Nucleus accumbens (tissue), 56 donors: ENCODE measurements around the gene CADPS2.

Experiments used
- DNase-seq, 56 donors: peaks; one replicate each; lab custom pipeline; 2025; lab: John Stamatoyannopoulos, UW

CADPS2 gene

DNA sequence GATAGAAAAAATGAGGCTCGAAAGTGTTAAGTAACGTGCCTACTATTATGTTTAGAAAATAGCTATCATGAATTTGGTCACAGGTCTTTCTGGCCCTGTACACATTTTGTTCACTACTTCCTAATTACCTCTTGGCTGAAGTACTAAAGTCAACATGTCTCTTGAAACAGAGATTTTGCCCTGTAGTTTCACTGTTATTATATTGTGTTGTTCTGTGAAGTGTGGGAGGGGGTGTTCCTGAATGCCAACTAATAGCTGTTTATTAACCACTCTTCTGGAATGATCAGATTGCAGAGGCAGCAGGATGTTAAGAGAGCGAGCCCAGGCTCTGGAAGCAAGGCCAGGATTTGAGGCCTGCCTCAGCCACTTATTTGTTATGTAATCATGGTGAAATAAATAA, 259.5 kb downstream of the CADPS2 start:
- DNase-seq, result no peak

DNA sequence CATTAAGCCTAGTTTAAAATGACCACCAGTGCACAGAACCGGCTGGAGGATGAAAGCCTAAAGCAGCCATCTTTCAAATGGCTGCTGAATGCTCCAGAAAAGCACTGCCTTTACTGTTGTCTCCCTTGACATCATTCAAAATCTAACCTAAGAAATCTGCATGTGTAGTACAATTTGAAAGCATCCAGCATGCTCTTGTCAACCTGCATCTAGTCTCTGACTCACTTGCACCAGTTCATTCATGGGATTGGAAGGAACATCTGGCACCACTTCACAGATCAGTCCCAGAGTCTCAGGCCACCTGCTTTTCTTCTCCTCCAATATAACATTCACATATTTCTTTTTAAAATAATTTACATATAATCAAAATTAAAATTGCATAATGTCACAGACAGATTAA, 263.6 kb downstream of the CADPS2 start:
- DNase-seq, result no peak

DNA sequence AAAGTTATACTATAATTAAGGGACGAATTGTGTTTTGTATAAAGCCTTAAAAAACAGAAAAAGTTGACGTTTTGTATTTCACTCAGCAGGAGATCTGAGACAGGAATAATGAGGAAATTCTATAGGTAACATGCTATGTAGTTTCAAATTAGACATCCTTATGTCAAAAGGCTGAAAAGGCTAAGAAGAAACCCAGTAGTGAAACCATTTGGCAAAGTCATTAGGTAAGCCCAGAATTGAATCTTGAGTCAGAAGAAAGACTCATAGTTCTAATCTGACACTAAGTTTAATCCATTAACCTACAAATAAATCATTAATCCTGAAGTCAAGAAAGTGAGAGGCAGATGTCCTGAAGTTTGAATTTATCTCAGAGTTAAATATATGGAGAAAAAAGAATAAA, 266.6 kb downstream of the CADPS2 start:
- DNase-seq, result no peak

DNA sequence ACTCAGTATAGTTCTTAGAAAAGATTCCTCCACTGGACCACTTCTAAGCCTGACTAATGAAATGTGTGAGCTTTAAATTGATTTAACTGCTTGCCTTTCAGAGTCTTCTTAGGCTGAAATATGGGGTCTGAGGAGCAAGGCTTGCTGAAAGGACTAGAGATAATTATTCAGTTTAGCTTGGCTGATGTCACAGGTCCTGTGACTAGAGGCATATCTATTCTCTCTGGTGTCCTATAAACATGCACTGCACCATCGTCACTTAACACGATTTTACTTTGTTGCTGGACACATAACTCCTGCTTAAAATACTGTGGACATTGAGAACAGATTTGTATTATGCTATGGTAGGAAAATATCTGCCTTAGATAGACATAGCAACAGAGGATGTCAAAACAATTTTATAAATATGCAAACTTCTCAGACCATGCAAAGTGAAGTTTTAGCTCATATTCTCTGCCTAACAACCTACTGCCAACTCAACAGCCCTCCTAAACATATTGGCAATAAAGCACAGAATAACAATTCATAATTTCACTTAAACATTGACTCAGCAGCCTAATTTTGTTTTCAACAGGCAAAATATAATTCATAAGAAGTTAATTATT, 267.6 kb downstream of the CADPS2 start:
- no peak for DNase-seq

DNA sequence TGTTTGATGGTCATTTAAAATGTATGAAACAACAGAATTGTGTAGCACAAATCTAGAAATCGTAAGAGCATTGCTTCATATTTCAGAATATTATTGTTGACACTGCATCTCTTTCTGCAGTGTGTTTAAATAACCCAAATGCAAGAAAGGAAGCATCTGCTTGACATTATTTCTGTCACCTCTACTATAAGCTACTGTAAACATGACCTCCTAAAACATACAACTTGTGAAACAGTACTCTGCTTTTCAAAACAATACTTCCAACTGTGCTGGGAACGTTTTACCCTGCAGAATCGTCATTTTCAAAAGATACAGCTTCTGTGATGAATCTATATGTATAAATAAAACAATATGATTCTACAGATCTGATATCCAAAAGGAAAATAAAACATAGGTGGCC, 269.3 kb downstream of the CADPS2 start:
- no peak for DNase-seq

DNA sequence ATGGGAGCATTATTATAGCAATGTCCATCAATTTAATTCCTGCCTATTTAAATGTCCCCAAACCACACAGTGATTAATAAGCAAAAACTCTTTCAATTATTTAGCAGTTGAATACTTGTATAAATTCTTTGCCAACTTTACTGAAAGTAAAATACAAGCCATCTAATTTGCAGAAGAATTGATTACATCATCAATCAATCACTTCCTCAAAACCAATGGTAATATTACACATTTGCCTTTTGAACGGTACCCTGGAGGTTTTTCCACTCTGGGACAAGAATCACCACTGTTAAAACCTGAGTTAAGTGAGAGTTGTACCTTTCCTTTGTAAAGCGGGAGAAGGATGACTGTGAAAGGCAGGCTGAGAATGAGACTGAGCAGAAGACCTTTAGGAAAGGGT, 280.3 kb downstream of the CADPS2 start:
- no peak for DNase-seq

DNA sequence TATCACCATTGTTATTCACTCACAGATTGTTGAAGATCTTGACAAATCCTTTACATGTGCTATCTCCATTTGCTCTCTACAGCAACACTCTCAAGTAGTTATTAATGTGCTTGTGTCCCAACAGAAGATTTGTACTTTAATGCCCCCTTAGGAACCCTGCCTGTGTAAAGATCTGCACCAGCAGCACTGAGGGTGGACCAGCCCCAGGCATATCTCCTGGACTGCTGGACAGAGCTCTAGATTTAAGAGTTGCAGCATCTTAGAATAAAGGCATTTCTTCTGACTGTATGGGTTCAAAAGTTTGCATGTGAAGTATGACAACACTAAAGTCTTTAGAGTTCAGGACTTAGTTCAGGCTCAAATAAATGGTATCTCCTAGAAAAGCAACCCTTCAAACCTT, 282.0 kb downstream of the CADPS2 start:
- no peak for DNase-seq

DNA sequence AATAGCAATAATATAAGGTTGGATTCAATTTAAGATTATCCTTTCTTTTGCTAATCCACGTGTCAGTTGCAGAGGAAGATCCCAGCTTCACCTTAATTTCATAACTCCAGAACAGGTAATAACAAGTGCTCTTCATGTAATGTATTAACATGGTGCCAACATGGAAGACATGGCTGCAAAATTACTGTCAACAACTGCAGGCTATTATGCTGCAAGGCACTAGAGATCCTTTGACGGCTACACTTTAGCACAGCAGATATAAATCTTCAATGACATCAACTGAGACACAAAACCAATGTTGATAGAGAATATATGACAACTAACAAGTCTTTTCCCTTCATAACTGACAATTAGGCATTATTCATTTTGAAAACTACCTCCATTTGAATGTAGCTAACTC, 283.5 kb downstream of the CADPS2 start:
- DNase-seq, result no peak

DNA sequence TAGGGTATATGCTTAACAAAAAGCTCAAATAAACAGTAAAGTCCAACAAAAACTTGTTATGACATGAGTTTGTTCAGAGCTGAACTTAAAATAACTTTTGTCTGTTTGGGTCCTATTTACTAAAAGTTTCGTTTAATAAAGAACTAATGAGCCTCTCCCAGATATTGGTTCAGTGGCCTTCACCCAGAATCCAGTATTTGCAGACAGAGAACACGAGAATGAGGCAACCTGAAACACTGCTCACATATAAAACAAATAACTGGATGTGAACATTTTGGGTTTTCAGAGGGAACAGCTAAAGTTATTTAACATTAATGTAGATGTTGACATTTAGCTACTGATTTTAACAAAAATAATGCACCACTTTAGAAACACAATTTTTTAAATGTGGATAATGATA, 285.6 kb downstream of the CADPS2 start:
- DNase-seq, result no peak

DNA sequence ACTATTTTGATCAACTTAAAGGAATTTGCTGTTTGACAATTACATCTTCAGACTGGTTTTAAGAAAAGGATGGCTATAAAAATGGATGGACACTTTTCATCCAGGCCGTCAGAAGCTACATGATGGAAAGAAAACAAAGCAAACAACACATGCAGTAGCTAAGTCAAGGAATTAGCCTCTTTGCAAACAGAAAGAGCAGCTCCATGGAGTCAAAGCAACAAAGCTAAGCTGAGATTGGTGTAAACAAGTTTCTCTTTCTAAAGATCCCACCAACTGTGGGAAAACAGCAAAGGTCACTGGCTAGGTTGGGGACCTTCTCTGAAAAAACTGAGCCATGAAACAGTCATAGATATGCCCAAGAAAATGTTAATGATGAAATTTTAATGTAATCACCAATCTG, 286.2 kb downstream of the CADPS2 start:
- DNase-seq, result no peak

DNA sequence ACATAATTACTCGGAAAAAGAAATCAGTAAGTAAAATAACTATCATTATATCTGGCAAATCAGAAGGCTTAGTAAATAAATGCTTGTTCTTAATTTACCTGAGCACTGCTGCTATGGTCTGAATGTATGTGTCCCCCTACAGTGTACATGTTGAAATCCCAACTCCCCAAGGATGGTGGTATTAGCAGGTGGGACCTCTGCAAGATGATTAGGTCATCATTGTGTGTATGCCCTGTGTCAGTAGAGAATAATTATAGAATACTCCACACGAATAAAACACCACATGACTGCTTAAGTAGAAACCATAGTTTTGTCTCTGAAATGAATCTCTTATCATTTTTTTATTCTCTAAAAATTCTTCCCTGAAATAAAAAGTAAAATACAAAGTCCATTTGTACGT, 289.0 kb downstream of the CADPS2 start:
- DNase-seq, result no peak

DNA sequence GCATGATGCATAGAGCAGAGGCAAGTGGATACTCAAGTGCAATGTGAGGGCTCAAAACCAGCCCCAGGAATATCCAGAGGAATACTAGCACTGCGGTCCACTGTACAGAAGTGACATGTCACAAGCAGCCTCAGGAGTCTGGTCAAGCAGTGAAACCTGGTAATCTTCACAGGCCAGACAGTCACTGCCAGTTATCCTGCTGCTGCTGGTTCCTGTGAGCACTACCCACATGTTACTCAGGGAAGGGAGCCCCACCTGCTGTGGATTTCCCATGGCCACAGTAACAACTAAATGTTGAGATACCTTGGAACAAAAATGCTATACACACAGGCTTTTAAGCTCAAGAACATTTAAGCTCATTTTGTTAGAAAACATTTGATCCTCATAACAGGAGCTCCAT, 290.4 kb downstream of the CADPS2 start:
- DNase-seq, result no peak

DNA sequence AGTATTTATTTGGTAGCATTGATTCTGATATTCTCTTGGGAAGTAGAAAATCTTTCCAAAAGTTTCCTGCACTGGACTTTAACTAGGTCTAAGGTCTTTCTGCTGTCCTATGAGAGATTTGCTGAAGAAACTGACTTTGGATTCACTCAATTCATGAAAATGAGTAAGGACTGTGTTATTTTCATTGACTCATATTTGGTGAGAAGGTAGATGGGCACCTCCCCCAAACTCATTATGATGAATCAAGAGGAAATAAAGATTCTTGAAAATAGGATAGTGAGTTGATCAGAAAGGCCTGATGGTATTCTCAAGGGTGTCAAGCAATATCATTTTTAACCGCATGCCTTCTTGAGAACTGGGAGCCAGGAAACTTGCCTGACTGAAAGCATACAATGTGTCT, 297.6 kb downstream of the CADPS2 start:
- no peak for DNase-seq

DNA sequence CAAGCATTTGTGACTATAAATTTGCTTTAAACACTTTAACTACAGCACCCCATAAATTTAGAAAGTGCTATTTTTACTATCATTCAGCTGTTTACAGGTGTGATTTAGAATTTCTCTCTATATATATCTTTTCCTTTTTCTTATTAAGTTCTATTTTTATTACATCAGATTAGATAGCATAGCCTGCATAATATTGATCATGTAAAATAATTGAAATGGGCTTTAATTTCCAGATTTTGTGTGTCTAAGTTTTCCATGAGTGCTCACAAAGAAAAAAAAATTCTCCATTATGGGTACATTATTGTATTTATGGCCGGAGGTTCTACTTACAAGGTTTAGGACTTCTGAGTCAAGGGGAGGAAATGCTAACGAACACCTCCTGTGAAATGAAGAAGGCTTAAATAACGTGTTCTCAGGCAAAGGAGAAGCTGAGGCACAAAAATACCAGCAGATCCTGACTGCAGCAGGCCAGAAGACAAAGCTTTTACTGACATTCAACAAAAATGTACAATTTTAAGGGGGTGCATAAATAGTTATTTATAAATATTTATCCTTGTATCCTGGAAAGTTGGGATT, 301.5 kb downstream of the CADPS2 start:
- no peak for DNase-seq

DNA sequence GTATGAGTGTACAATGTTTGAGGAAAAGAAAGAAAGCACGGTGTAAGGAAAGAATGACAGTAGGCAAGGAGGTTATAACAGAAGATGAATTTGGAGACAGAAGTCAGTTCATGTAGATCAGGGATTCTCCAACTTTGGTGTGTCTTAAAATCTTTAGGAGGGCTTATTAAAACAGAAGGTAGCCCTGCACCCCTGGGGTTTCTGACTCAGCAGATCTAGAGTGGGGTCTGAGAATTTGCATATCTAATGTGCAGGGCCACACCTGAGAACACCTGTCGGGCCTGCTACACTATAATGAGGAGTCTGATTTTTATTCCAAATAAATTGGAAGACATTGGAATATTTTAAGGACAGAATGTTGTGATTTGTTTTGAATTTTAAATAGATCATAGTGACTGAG, 307.9 kb downstream of the CADPS2 start:
- no peak for DNase-seq

DNA sequence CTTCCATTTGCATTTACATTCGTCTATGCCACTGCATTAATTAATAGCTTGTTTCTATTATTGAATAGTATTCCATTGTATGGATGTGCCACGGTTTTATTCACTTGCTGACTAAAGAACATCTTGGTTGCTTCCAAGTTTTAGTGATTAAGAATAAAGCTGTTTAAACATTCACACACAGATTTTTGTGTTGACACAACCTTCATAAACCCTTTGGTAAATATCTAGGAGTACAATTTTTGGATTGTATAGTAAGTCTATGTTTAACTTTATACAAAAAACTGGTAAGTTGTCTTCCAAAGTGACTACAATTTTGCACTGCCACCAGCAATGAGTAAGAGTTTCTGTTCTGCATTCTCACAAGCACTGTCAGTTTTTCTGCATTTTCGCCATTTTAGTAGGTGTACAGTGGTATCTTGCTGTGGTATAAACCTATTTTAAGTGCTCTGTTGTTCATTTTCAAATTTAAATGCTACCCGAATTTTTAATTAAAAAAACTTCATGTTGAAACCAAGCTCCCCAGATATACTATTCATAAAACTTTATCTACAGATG, 308.7 kb downstream of the CADPS2 start:
- no peak for DNase-seq

DNA sequence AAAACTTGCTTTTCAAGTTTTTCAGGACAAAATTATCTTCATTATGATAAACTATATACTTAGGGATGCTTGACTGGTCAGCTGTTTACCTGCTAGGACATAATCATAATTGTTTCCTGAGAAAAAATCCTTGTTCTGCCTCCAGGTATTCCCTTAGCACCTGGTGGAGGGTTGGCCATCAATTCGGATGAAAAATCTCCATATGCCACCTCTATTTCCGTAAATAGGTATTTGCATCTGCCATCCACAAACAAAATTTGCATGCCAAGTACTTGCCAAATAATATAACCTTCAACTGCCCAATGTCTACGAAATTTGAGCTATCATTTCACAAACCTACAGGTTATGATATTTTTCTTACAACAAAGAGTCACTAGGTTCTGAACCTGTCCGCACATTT, 313.6 kb downstream of the CADPS2 start:
- DNase-seq, result no peak

DNA sequence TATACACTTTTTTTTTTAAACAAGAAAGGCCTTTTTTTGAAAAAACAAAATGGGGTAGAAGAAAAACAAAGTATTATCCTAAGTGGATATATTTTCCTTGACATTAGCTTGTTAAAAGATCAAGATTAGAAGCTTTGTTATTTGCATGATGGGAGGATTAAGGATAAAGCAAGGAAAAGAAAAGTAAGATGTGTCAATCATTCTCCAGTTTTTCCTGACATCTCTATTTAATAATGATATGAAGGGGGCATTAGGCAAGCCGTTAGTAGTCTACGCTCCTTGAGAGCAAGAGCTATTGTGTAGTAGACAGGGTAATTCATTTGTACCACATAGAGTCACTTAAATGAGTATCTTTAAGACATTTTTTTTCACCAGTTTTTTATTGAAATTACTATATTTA, 324.9 kb downstream of the CADPS2 start:
- DNase-seq, result no peak

DNA sequence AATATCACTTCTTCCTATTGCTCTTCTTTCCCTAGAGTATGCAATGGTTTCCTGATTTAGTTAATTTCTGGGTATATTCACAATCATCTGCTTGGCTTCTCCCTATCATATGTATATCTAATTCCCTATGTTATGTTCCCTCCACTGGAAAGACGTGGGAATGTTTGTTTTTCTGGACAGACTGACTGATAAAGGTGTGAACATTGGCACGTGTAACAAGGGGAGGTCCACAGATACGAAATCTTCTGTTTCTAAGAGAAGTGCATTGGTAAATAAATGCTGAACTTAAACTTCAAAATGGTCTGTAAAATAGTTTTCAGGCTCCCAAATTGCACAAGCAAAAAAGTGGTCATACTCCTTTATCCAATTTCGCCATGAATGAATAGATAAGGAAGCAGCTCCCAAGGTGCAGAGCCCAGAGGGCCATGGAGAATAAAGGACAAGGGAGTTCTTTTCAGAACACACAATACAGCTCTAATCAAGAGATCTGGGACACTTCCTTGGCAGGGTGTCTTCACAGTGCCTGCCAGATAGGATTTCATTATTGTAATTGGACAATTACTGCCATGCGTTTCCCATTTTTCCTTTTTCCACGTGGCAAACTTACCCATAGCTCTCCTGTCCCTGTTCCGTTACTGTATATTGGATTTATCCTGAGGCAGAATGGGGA, 329.3 kb downstream of the CADPS2 start:
- DNase-seq, result no peak

DNA sequence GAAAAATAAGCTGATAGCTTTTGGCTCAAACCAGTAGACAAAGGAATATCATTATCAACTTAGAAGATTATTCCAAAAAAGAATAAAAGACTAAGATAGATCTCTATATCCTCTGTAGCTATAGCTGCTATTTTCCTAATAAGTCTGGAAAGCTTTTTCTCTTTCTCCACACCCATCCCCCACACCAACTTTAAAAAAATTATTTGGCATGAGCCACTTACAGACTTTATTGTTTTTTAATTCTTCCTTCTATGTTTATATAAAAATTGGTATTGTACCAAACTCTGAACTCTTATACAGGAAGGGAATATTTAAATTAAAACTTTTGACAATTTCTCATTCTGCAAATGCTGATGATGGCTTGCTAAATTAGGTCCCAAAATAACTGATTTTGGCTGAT, 330.0 kb downstream of the CADPS2 start:
- no peak for DNase-seq

DNA sequence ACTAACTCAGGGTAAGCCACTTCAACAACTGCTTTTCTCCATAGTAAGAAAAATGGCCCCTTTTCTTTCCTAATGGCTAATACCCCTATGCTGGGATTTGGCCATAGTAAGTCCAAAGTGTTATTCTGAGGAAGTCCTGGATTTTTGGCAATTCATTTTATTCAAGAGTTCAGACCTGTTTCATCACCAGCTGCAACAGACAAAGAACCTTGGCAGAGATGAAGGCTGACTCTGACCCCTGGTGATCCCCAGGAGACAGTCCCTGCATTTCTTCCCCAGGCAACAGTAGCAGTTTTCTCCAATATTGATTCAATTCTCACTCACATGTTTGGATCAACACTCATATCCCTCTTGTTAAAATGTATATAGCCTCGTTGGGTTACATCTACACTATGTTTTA, 332.5 kb downstream of the CADPS2 start:
- no peak for DNase-seq

DNA sequence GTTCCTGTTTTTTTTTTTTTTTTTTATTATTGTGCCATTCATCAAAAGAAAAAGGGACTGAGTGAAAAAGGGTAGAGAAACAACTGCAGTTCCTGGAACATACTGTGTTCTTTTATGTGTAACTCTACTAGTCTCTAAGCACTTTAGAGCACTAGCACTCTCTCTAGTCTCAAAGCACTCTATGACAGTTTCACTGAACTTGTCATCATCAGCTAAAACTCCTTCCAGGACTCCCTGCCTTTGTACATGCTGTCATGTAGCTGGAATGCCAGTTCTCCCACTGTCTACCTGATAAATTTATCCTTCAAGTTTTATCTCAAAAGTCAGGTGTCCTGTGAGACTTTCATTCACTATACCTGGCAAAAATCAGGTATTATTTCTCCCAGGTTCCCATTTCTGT, 333.5 kb downstream of the CADPS2 start:
- no peak for DNase-seq
